Esophagus muscularis mucosa (tissue), 3 donors: ENCODE measurements around the gene PLCG2.

ENCODE experiments used
- CTCF ChIP-seq, 3 experiments: fragments of 200-600 bp in 2 of 3; fragments of 450-650 bp in 1 of 3; sonication (generic) in 2 of 3; IDR thresholded peaks; one replicate each; pipeline ENCODE4 v1.5.1; 2017 to 2019; ENCODE audit warnings: antibody characterized with exemption in 3 of 3, mild to moderate bottlenecking in 2 of 3, moderate library complexity in 1 of 3
- POLR2A ChIP-seq: fragments of 450-650 bp; IDR thresholded peaks from one replicate; pipeline ENCODE4 v1.6.1; 2017; ENCODE audit warnings: antibody characterized with exemption, moderate library complexity, mild to moderate bottlenecking, low read depth

- no peak for TF ChIP-seq CTCF (IDR thresholded peaks at IDR 0.05)
- no peak for TF ChIP-seq POLR2A
These were observed 32.5 kb upstream of the PLCG2 start for GRCh38 chr16:81746566-81746965.
